PFSK-1 (cell line): Measurements from ENCODE around the gene ZNF474.

Source experiments
- FOXP2 ChIP-seq: optimal IDR thresholded peaks from 2 replicates; pipeline ENCODE3; 2011; ENCODE audit warnings: borderline replicate concordance, control low read depth, inconsistent platforms; ENCODE audit not compliant: insufficient read depth; ENCODE audit errors: extremely low read length, extremely low read depth
- POLR2AphosphoS5 ChIP-seq: IDR thresholded peaks from 2 replicates; pipeline ENCODE4 v1.6.1; 2012; ENCODE audit warnings: low read depth, mild to moderate bottlenecking, control low read depth, low read length, moderate library complexity
- REST ChIP-seq, 2 experiments: IDR thresholded peaks; 2 replicates each; pipeline versions ENCODE4 v1.6.1 to v1.8.0; 2011 to 2012; ENCODE audit warnings: low read depth in 2 of 2, low read length in 2 of 2, control low read depth in 1 of 2, inconsistent platforms in 1 of 2, mild to moderate bottlenecking in 1 of 2, moderate library complexity in 1 of 2; ENCODE audit not compliant: insufficient read depth in 1 of 2
- SIN3A ChIP-seq: IDR thresholded peaks from 2 replicates; pipeline ENCODE4 v1.6.1; 2012; ENCODE audit warnings: mild to moderate bottlenecking, low read length, moderate library complexity, borderline replicate concordance; ENCODE audit not compliant: insufficient read depth
- TAF1 ChIP-seq: IDR thresholded peaks from 2 replicates; pipeline ENCODE4 v1.6.1; 2012; ENCODE audit warnings: low read length, control low read depth, borderline replicate concordance; ENCODE audit not compliant: insufficient read depth

ZNF474 gene

GRCh38 chr5:122110987-122111386 lies 18.4 kb upstream of the ZNF474 start:
- no peak for TF ChIP-seq TAF1
- TF ChIP-seq POLR2AphosphoS5, result no peak
- TF ChIP-seq SIN3A, result no peak
- no peak for TF ChIP-seq FOXP2
- TF ChIP-seq REST (IDR thresholded peaks at IDR 0.05; ENCODE audit: insufficient read depth in 1 of 2, low read depth in 2 of 2, low read length in 2 of 2), result no peak

GRCh38 chr5:122111460-122111859 lies 17.9 kb upstream of the ZNF474 start:
- TF ChIP-seq TAF1, result no peak
- no peak for TF ChIP-seq REST (IDR thresholded peaks at IDR 0.05; ENCODE audit: insufficient read depth in 1 of 2, low read depth in 2 of 2, low read length in 2 of 2)
- TF ChIP-seq SIN3A, result no peak
- TF ChIP-seq FOXP2, result no peak
- TF ChIP-seq POLR2AphosphoS5, result no peak

- TF ChIP-seq SIN3A, result no peak
- TF ChIP-seq TAF1, result no peak
- TF ChIP-seq FOXP2, result no peak
- TF ChIP-seq POLR2AphosphoS5, result no peak
- no peak for TF ChIP-seq REST (IDR thresholded peaks at IDR 0.05; ENCODE audit: insufficient read depth in 1 of 2, low read depth in 2 of 2, low read length in 2 of 2)
Measured at GRCh38 chr5:122112063-122112462, 17.3 kb upstream of the ZNF474 start.

GRCh38 chr5:122112733-122113558 lies 16.4 kb upstream of the ZNF474 start:
- TF ChIP-seq SIN3A (no peak), REST (IDR thresholded peaks at IDR 0.05; ENCODE audit: insufficient read depth in 1 of 2, low read depth in 2 of 2, low read length in 2 of 2) (no peak)

GRCh38 chr5:122114501-122114900 lies 14.8 kb upstream of the ZNF474 start:
- TF ChIP-seq POLR2AphosphoS5, result no peak
- no peak for TF ChIP-seq SIN3A
- TF ChIP-seq REST (IDR thresholded peaks at IDR 0.05; ENCODE audit: insufficient read depth in 1 of 2, low read depth in 2 of 2, low read length in 2 of 2), result no peak
- no peak for TF ChIP-seq FOXP2
- no peak for TF ChIP-seq TAF1
